Measurements from ENCODE around the gene ELOVL6. TPM values are rescaled to one million over a fixed set of nuclear protein-coding genes. Genes with fewer than 3 reads are reported as not detected.

ELOVL6 gene
- total RNA-seq, 1 experiment from 2014 or later = 38.7 TPM

DNA sequence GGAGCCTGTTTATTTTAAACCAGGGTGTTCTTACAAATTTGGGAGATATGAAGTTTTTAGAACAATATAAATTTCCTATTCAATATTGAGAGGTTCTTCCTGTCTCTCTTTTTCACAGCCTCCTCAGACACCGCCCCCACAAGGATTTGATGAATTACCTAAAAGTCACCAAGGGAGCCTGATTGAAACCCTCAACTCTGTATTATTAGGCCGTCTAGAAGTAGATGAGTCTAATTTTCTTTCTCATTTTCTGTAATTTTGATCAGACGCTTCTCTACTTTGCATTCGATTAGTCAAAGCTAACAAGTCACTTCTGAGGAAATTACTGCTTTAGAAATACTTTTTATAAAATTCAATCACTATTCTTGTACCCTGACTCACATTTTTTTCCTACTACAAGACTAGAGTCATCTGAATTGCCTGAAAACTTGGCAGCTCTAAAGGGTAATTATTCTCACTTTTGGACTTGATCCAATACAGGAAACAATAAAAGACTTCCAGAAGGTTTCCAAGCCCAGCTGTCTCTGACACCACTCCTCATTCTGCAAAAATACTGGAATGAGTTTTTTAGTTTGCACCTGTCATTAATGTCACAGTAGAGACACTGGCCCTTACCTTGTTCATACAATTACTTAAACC lies 111.2 kb downstream of the ELOVL6 start (continued):
- peak; percentile 59 for TF ChIP-seq JUND (IDR thresholded peaks at IDR 0.05)
- no peak for TF ChIP-seq SRF (IDR thresholded peaks at IDR 0.05; ENCODE audit: low read depth)
- peak; percentile 44; the same call in 1 of the 2 replicates for TF ChIP-seq SP1 (IDR thresholded peaks at IDR 0.05; ENCODE audit: low read depth)
- TF ChIP-seq SIN3A (IDR thresholded peaks at IDR 0.05; ENCODE audit: low read depth) = peak; percentile 38; the same call in 1 of the 2 replicates

DNA sequence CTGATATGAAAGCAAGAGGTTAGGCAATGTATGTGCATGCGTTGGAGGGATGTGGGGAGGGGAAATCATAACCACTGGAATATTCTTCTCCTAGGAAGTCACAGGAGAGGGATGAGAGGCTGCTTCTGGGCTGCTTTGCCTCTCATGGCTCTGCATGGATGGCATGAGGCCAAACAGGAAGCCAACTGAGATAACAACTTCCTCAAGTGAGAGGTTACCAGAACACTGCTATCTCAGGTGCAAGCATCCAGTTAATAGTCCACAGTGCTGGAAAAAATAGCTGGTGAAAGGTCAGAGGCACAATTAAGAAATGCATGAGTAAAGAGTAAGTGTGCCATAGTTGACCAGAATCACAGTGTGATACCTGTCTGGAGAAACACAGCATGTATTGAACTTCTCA lies 113.3 kb downstream of the ELOVL6 start:
- Histone ChIP-seq H4K20me1 (ENCODE audit: insufficient read depth) (no peaks in the 10 kb centered on the region), H3K36me3 (ENCODE audit: control insufficient read depth in 1 of 2, insufficient read depth in 2 of 2, low read length in 2 of 2) (no peaks in the 10 kb centered on the region), H3K27ac (ENCODE audit: low read depth, low read length) (peak overlapping the region; percentile 16), H3K79me2 (ENCODE audit: insufficient read depth, low read length) (no peaks in the 10 kb centered on the region), H3K4me1 (ENCODE audit: control insufficient read depth in 1 of 2, insufficient read depth in 2 of 2, low read length in 2 of 2) (peaks cover 42 to 51% of the 10 kb centered on the region in 2 experiments), H3K4me3 (replicated peaks in 1 of 2; ENCODE audit: low read depth in 1 of 2, low read length in 2 of 2) (no peak overlapping the region), H3K27me3 (ENCODE audit: insufficient read depth, low read length) (no peaks in the 10 kb centered on the region), H3K4me2 (ENCODE audit: low read length) (peak overlapping the region; percentile 22; the same call in 1 of the 2 replicates), H3K9ac (ENCODE audit: low read length) (no peak overlapping the region), H3K9me3 (ENCODE audit: control insufficient read depth in 1 of 2, insufficient read depth in 1 of 2, low read depth in 1 of 2, low read length in 2 of 2) (no peaks in the 10 kb centered on the region), H2AFZ (ENCODE audit: low read depth, low read length, poor library complexity, severe bottlenecking) (no peak overlapping the region), H3K9me2 (ENCODE audit: insufficient read depth) (no peaks in the 10 kb centered on the region)
- no peak for TF ChIP-seq YY1 (IDR thresholded peaks at IDR 0.05; ENCODE audit: extremely low read depth, insufficient replicate concordance, low read depth, low read length)
- no peak for TF ChIP-seq EZH2 (IDR thresholded peaks at IDR 0.05)
- TF ChIP-seq ELF1 (IDR thresholded peaks at IDR 0.05; ENCODE audit: borderline replicate concordance, low read depth) = 0 out of 2 replicates have a peak, but pooled peaks have one; percentile 25
- TF ChIP-seq SP1 (IDR thresholded peaks at IDR 0.05; ENCODE audit: low read depth) = peak; percentile 12; the same call in 1 of the 2 replicates
- no peak for TF ChIP-seq SIN3A (IDR thresholded peaks at IDR 0.05; ENCODE audit: low read depth)
- TF ChIP-seq, protein P1, sequence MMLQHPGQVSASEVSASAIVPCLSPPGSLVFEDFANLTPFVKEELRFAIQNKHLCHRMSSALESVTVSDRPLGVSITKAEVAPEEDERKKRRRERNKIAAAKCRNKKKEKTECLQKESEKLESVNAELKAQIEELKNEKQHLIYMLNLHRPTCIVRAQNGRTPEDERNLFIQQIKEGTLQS (IDR thresholded peaks at IDR 0.05) = no peak
- TF ChIP-seq, protein P2, sequence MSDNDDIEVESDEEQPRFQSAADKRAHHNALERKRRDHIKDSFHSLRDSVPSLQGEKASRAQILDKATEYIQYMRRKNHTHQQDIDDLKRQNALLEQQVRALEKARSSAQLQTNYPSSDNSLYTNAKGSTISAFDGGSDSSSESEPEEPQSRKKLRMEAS (IDR thresholded peaks at IDR 0.05) = peak; percentile 38; the same call in 1 of the 2 replicates
- ATAC-seq = peak; percentile 58
- intact Hi-C loops (cut with micrococcal nuclease) = loop anchor here (5.0 kb wide), 1 partner anchor 77 kb away; no protein-coding TSS in a partner anchor
- POLR2A ChIA-PET = no interaction called here
- no TSS peak for BruUV-seq (replicated peaks)
- CTCF ChIA-PET = no interaction called here
- RAD21 ChIA-PET (ENCODE audit: low non-redundant PET in 1 of 2, low total read pairs in 2 of 2, uncharacterized antibody in 2 of 2, unreplicated experiment in 2 of 2) = no interaction called here
- no peak for DNase-seq (ENCODE audit: low read depth, low spot score)
